Ascending aorta (tissue), 2 donors: Measurements from ENCODE around the gene MAJIN. TPM values are rescaled to one million over a fixed set of nuclear protein-coding genes. Genes with fewer than 3 reads are reported as not detected.

Experiments used
- DNase-seq, 2 donors: peaks; one replicate each; pipeline ENCODE4 v3.0.0-alpha.2; 2019; ENCODE audit warnings: low spot score in 2 of 2
- H3K27ac ChIP-seq, 2 donors: fragments of 200-600 bp; sonication (generic); one replicate each; pipeline ENCODE4 v1.5.1; 2016 to 2017; ENCODE audit warnings: mild to moderate bottlenecking in 1 of 2
- H3K27me3 ChIP-seq: fragments of 200-600 bp; sonication (generic); one replicate; pipeline ENCODE4 v1.5.1; 2017
- H3K36me3 ChIP-seq, 2 donors: fragments of 200-600 bp; sonication (generic); one replicate each; pipeline ENCODE4 v1.5.1; 2016
- H3K4me1 ChIP-seq, 2 donors: fragments of 200-600 bp; sonication (generic); one replicate each; pipeline ENCODE4 v1.5.1; 2016 to 2017; ENCODE audit warnings: mild to moderate bottlenecking in 1 of 2
- H3K4me3 ChIP-seq, 2 donors: fragments of 200-600 bp; sonication (generic); one replicate each; pipeline ENCODE4 v1.5.1; 2016 to 2017; ENCODE audit warnings: mild to moderate bottlenecking in 1 of 2
- H3K9me3 ChIP-seq, 2 donors: fragments of 200-600 bp; sonication (generic); one replicate each; pipeline ENCODE4 v1.5.1; 2016
- CTCF ChIP-seq, 3 experiments: fragments of 200-600 bp in 2 of 3; fragments of 450-650 bp in 1 of 3; sonication (generic) in 2 of 3; IDR thresholded peaks; one replicate each; pipeline ENCODE4 v1.5.1; 2016 to 2019; ENCODE audit warnings: antibody characterized with exemption in 3 of 3, mild to moderate bottlenecking in 1 of 3, moderate library complexity in 1 of 3
- intact Hi-C: fragments of 100-400 bp; cut with DNase I; formaldehyde crosslinking; loops from one replicate; pipeline ENCODE4 v1.15.1; 2023
- total RNA-seq: library from RNA; depleted of rRNA; stranded (reverse); fragments of >200 nt; gene quantifications from one replicate; pipeline ENCODE4 v1.1.0, GENCODE V29; 2016

Gene MAJIN
- total RNA-seq: not detected

- Histone ChIP-seq H3K9me3 (no peaks in the 10 kb centered on the region), H3K36me3 (no peaks in the 10 kb centered on the region), H3K4me3 (peak within 1 kb of the TSS; percentile 34 to 62), H3K27ac (no peak within 1 kb of the TSS), H3K4me1 (peaks cover 4% of the 10 kb centered on the region in 2 donors), H3K27me3 (no peaks in the 10 kb centered on the region)
- TF ChIP-seq CTCF (IDR thresholded peaks at IDR 0.05): no peak
- DNase-seq: peak in 1 of 2 donors; percentile 88
- intact Hi-C loops: loop anchor here (5.0 kb wide), 1 partner anchor 49 kb away; the partner anchor contains the start of gene PPP2R5B
These were observed at the start of gene MAJIN for GRCh38 chr11:64971421-64972233. TSS of gene MAJIN (minus strand) at chr11:64972108. CDS start at chr11:64959405, 12,703 bp downstream.

DNA sequence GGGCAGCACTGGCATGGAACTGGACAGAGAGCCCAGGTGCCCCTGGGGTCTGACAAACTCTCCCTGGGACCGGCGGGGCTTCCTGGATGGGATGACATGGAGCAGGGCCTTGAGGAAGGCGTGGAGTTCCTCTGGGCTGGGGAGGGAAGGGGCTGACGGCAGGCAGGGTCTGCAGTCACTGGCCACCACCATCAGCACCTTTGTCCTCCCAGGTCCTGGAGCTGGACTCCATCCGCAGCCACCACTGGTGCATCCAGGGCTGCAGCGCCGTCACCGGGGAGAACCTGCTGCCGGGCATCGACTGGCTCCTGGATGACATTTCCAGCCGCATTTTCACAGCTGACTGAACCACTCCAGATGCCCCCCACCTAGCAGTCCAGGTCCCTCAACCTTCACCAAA, 49.6 kb upstream of the MAJIN start:
- no peaks in the 10 kb centered on the region for H3K4me1 ChIP-seq
- H3K36me3 ChIP-seq: peaks cover 17 to 34% of the 10 kb centered on the region in 2 donors
- H3K4me3 ChIP-seq: no peak overlapping the region
- no peaks in the 10 kb centered on the region for H3K27me3 ChIP-seq
- H3K9me3 ChIP-seq: no peaks in the 10 kb centered on the region
- no peak overlapping the region for H3K27ac ChIP-seq
- intact Hi-C loops: no loop called here
- DNase-seq: no peak
- no peak for TF ChIP-seq CTCF (IDR thresholded peaks at IDR 0.05)

DNA sequence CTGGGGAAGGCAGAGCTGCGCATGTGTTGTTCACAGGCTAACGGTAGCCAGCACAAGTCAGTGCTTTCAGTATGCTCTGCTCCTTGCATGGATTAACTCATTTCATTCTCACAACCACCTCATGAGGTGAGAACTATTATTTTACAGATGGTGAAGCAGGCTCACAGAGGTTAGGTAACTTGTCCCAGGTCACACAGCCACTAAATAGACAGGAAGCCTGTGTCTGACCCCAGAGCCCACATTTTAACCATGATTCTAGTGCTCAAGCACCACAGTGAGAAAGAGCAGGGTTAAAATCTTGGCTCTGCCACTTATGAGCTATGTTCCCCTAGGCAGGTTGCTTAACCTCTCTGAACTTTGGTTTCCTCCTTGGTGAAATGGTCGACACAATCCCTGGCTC, 49.1 kb upstream of the MAJIN start:
- intact Hi-C loops: no loop called here
- TF ChIP-seq CTCF (IDR thresholded peaks at IDR 0.05): no peak
- DNase-seq: no peak
- no peak overlapping the region for H3K27ac ChIP-seq
- H3K27me3 ChIP-seq: no peaks in the 10 kb centered on the region
- no peaks in the 10 kb centered on the region for H3K4me1 ChIP-seq
- peaks cover 17 to 34% of the 10 kb centered on the region in 2 donors for H3K36me3 ChIP-seq
- H3K9me3 ChIP-seq: no peaks in the 10 kb centered on the region
- no peak overlapping the region for H3K4me3 ChIP-seq

- no peak overlapping the region for H3K4me3 ChIP-seq
- intact Hi-C loops: no loop called here
- H3K9me3 ChIP-seq: no peaks in the 10 kb centered on the region
- TF ChIP-seq CTCF (IDR thresholded peaks at IDR 0.05): no peak
- peaks cover 0 to 11% of the 10 kb centered on the region in 2 donors for H3K4me1 ChIP-seq
- H3K36me3 ChIP-seq: peaks cover 17 to 34% of the 10 kb centered on the region in 2 donors
- no peak overlapping the region for H3K27ac ChIP-seq
- no peaks in the 10 kb centered on the region for H3K27me3 ChIP-seq
- no peak for DNase-seq
These were observed 47.9 kb upstream of the MAJIN start for GRCh38 chr11:65019824-65020223.

DNA sequence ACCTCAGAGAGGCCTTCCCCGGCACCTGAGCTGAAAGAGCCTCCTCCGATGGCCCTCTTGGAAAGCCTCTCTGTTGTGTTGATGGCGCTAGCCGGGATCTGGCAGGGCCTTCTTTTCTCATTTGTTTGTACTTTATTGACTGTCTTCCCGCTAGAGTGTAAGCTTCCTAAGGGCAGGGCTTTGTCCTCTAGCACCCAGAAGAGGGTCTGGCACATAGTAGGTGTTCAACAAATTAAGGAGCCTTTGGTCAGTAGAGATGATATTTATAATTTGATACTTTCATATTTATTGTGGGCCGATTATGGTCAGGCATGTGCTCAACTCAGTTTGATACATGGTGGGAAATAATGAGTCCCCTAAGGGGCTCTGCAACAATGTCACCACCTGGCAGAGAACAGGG, 46.0 kb upstream of the MAJIN start:
- no peak for DNase-seq
- no peak overlapping the region for H3K27ac ChIP-seq
- H3K27me3 ChIP-seq: no peaks in the 10 kb centered on the region
- no peak overlapping the region for H3K4me3 ChIP-seq
- intact Hi-C loops: no loop called here
- no peak for TF ChIP-seq CTCF (IDR thresholded peaks at IDR 0.05)
- H3K36me3 ChIP-seq: peaks cover 17 to 34% of the 10 kb centered on the region in 2 donors
- H3K9me3 ChIP-seq: no peaks in the 10 kb centered on the region
- peaks cover 3 to 17% of the 10 kb centered on the region in 2 donors for H3K4me1 ChIP-seq
